Parathyroid adenoma (tissue), 2 donors: Measurements from ENCODE around the gene DTD1.

ENCODE experiments used
- H2AFZ ChIP-seq: fragments of 300-600 bp; sonication (generic); one replicate; pipeline ENCODE4 v1.7.0; 2017; ENCODE audit warnings: antibody characterized with exemption, mild to moderate bottlenecking
- H3K27ac ChIP-seq: fragments of 300-600 bp; sonication (generic); one replicate; pipeline ENCODE4 v1.7.0; 2017
- H3K27me3 ChIP-seq: fragments of 300-600 bp; sonication (generic); one replicate; pipeline ENCODE4 v1.7.0; 2017; ENCODE audit warnings: low read length; ENCODE audit not compliant: control insufficient read depth, insufficient read depth
- H3K36me3 ChIP-seq: fragments of 300-600 bp; sonication (generic); one replicate; pipeline ENCODE4 v1.7.0; 2017; ENCODE audit warnings: low read length; ENCODE audit not compliant: control insufficient read depth, insufficient read depth
- H3K4me1 ChIP-seq: fragments of 300-600 bp; sonication (generic); one replicate; pipeline ENCODE4 v1.7.0; 2017; ENCODE audit warnings: control low read depth
- H3K4me2 ChIP-seq: fragments of 300-600 bp; sonication (generic); one replicate; pipeline ENCODE4 v1.7.0; 2017; ENCODE audit warnings: low read length
- H3K4me3 ChIP-seq: fragments of 300-600 bp; sonication (generic); one replicate; pipeline ENCODE4 v1.7.0; 2017; ENCODE audit warnings: low read depth, low read length
- H3K79me2 ChIP-seq: fragments of 300-600 bp; sonication (generic); one replicate; pipeline ENCODE4 v1.7.0; 2017; ENCODE audit warnings: control low read depth
- H3K9ac ChIP-seq: fragments of 300-600 bp; sonication (generic); one replicate; pipeline ENCODE4 v1.7.0; 2017; ENCODE audit warnings: mild to moderate bottlenecking
- H3K9me3 ChIP-seq: fragments of 300-600 bp; sonication (generic); one replicate; pipeline ENCODE4 v1.7.0; 2017; ENCODE audit warnings: low read length; ENCODE audit not compliant: control insufficient read depth
- CTCF ChIP-seq: fragments of 300-600 bp; sonication (generic); IDR thresholded peaks from one replicate; pipeline ENCODE4 v1.7.0; 2017; ENCODE audit warnings: antibody characterized with exemption, mild to moderate bottlenecking
- donor health status: primary hyperparathyroidism.

DTD1 gene

GRCh38 chr20:18734525-18735189, 146.8 kb downstream of the DTD1 start:
- no peaks in the 10 kb centered on the region for H3K27me3 ChIP-seq
- no peaks in the 10 kb centered on the region for H3K36me3 ChIP-seq
- H3K9me3 ChIP-seq = no peaks in the 10 kb centered on the region
- no peak overlapping the region for H3K4me2 ChIP-seq
- H3K79me2 ChIP-seq = peaks cover 4% of the 10 kb centered on the region
- no peak overlapping the region for H2AFZ ChIP-seq
- no peak overlapping the region for H3K9ac ChIP-seq
- no peak for TF ChIP-seq CTCF
- no peaks in the 10 kb centered on the region for H3K4me1 ChIP-seq
- H3K27ac ChIP-seq = no peak overlapping the region
- H3K4me3 ChIP-seq = no peak overlapping the region

- no peaks in the 10 kb centered on the region for H3K9me3 ChIP-seq
- H3K79me2 ChIP-seq = peaks cover 2% of the 10 kb centered on the region
- no peak overlapping the region for H2AFZ ChIP-seq
- no peak for TF ChIP-seq CTCF
- no peaks in the 10 kb centered on the region for H3K36me3 ChIP-seq
- no peak overlapping the region for H3K4me3 ChIP-seq
- no peak overlapping the region for H3K9ac ChIP-seq
- H3K4me2 ChIP-seq = no peak overlapping the region
- H3K27me3 ChIP-seq = no peaks in the 10 kb centered on the region
- H3K27ac ChIP-seq = no peak overlapping the region
- H3K4me1 ChIP-seq = no peaks in the 10 kb centered on the region
Measured at GRCh38 chr20:18737140-18737539, 149.3 kb downstream of the DTD1 start.

- no peak overlapping the region for H3K4me2 ChIP-seq
- H3K36me3 ChIP-seq = no peaks in the 10 kb centered on the region
- H3K4me3 ChIP-seq = no peak overlapping the region
- TF ChIP-seq CTCF = no peak
- H3K27me3 ChIP-seq = no peaks in the 10 kb centered on the region
- no peak overlapping the region for H3K27ac ChIP-seq
- H3K9me3 ChIP-seq = no peaks in the 10 kb centered on the region
- no peak overlapping the region for H2AFZ ChIP-seq
- peaks cover 2% of the 10 kb centered on the region for H3K79me2 ChIP-seq
- no peak overlapping the region for H3K9ac ChIP-seq
- no peaks in the 10 kb centered on the region for H3K4me1 ChIP-seq
Measured at GRCh38 chr20:18738055-18738454, 150.2 kb downstream of the DTD1 start.

- Histone ChIP-seq H3K9me3 (no peaks in the 10 kb centered on the region), H3K79me2 (peaks cover 2% of the 10 kb centered on the region), H3K27me3 (no peaks in the 10 kb centered on the region), H3K27ac (no peak overlapping the region), H3K36me3 (no peaks in the 10 kb centered on the region), H3K4me3 (no peak overlapping the region), H3K4me2 (no peak overlapping the region), H3K9ac (no peak overlapping the region), H3K4me1 (no peaks in the 10 kb centered on the region), H2AFZ (no peak overlapping the region)
- TF ChIP-seq CTCF = no peak
Measured at GRCh38 chr20:18738888-18739287, 151.0 kb downstream of the DTD1 start.

GRCh38 chr20:18739751-18740166, 151.9 kb downstream of the DTD1 start:
- H3K4me3 ChIP-seq = no peak overlapping the region
- H3K4me1 ChIP-seq = no peaks in the 10 kb centered on the region
- H3K9me3 ChIP-seq = no peaks in the 10 kb centered on the region
- no peak overlapping the region for H3K4me2 ChIP-seq
- H3K36me3 ChIP-seq = no peaks in the 10 kb centered on the region
- no peak overlapping the region for H2AFZ ChIP-seq
- no peak for TF ChIP-seq CTCF
- no peak overlapping the region for H3K9ac ChIP-seq
- H3K27me3 ChIP-seq = no peaks in the 10 kb centered on the region
- H3K27ac ChIP-seq = no peak overlapping the region
- H3K79me2 ChIP-seq = peaks cover 2% of the 10 kb centered on the region
